Kidney glomerular epithelial cell (primary cell): Measurements from ENCODE around the gene PLTP.
"Not testable (repeated sequence)": the region's sequence is repeated elsewhere in the genome, so short reads cannot be mapped to it uniquely, and the experiment has no call there.

Source experiments
- DNase-seq: peaks from one replicate; lab custom pipeline; 2025; lab: John Stamatoyannopoulos, UW

Gene PLTP

GRCh38 chr20:45897289-45897688 lies 14.7 kb downstream of the PLTP start:
- DNase-seq: no peak

GRCh38 chr20:45896641-45897161 lies 15.3 kb downstream of the PLTP start:
- no peak for DNase-seq

GRCh38 chr20:45894797-45895196 lies 17.2 kb downstream of the PLTP start:
- DNase-seq: no peak

GRCh38 chr20:45893831-45894230 lies 18.1 kb downstream of the PLTP start:
- no peak for DNase-seq

GRCh38 chr20:45892828-45893500 lies 19.0 kb downstream of the PLTP start:
- no peak for DNase-seq

- no peak for DNase-seq
These were observed 19.7 kb downstream of the PLTP start for GRCh38 chr20:45892049-45892825.

- peak; percentile 60 for DNase-seq
These were observed 20.7 kb downstream of the PLTP start, which contains the start of the genes CTSA and NEURL2 for GRCh38 chr20:45890985-45891983. CTSA (plus strand) TSS chr20:45891335; CDS start chr20:45891569, 234 bp downstream. NEURL2 (minus strand) TSS chr20:45891208; CDS start chr20:45890991, 217 bp downstream.

- peak; percentile 51 for DNase-seq
These were observed 21.6 kb downstream of the PLTP start for GRCh38 chr20:45890077-45890984.

GRCh38 chr20:45888681-45889080 lies 23.3 kb downstream of the PLTP start:
- no peak for DNase-seq

- no peak for DNase-seq
These were observed 24.6 kb downstream of the PLTP start, which contains the start of gene SPATA25 for GRCh38 chr20:45887346-45887715. SPATA25 (minus strand) TSS chr20:45887622; CDS start chr20:45887590, 32 bp downstream.

- DNase-seq: no peak
These were observed 25.2 kb downstream of the PLTP start for GRCh38 chr20:45886590-45887345.

GRCh38 chr20:45883100-45883469 lies 28.9 kb downstream of the PLTP start:
- no peak for DNase-seq

- DNase-seq: no peak
These were observed 29.4 kb downstream of the PLTP start for GRCh38 chr20:45882469-45883099.

- peak; percentile 98 for DNase-seq
These were observed 30.8 kb downstream of the PLTP start, which contains the start of gene ZSWIM1 for GRCh38 chr20:45880988-45881788. ZSWIM1 (plus strand) TSS chr20:45881227; CDS start chr20:45882593, 1,366 bp downstream.

- DNase-seq: no peak
These were observed 33.7 kb downstream of the PLTP start for GRCh38 chr20:45878076-45878761.

GRCh38 chr20:45874576-45874975 lies 37.4 kb downstream of the PLTP start:
- DNase-seq: no peak

- DNase-seq: not testable (repeated sequence)
These were observed 37.9 kb downstream of the PLTP start for GRCh38 chr20:45874104-45874481.
